Limb (tissue), 2 donors: ENCODE results near the gene TSR2.
"Not testable (repeated sequence)": the region's sequence is repeated elsewhere in the genome, so short reads cannot be mapped to it uniquely, and the experiment has no call there.

ENCODE experiments used
- DNase-seq, 2 donors: peaks; one replicate each; pipeline ENCODE4 v3.0.0-alpha.2; 2016; ENCODE audit errors: extremely low spot score in 2 of 2

The TSR2 gene

GRCh38 chrX:54473993-54474859 lies 34.0 kb downstream of the TSR2 start:
- DNase-seq: no peak

GRCh38 chrX:54479136-54480111 lies 39.2 kb downstream of the TSR2 start:
- DNase-seq: no peak

- peak in 1 of 2 donors; percentile 52 for DNase-seq
Observed at GRCh38 chrX:54482839-54483593, 42.8 kb downstream of the TSR2 start.

DNA sequence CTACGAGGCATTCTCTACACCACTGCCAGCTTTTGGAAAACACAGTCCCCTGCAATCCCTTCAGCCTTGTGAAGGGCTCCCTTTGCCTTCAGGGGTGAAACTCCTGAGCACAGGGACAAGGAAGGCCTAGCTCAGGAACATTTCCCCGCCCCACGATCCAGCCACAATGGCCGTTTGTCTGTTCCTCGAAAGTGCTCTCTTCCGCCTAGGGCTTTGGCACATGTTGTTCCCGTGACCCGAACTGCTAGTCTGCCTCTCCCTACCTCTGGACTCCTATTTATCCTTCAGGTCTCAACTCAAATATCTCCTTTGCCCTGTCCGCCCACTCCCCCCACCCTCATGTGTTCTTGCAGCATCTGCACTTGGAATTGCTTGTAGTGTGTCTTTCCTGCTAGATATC lies 43.7 kb downstream of the TSR2 start:
- DNase-seq: no peak

- no peak for DNase-seq
Observed at GRCh38 chrX:54484666-54485065, 44.5 kb downstream of the TSR2 start.

DNA sequence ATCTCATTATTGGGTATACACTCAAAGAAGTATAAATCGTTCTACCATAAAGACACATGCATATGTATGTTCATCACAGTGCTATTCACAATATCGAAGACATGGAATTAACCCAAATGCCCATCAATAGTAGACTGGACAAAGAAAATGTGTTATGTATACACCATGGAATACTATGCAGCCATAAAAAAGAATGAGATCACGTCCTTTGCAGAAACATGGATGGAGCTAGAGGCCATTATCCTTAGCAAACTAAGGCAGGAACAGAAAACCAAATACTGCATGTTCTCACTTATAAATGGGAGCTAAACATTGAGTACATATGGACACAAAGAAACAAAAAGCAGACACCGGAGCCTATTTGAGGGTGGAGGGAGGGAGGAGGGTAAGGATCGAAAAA lies 49.6 kb downstream of the TSR2 start:
- DNase-seq: not testable (repeated sequence)

GRCh38 chrX:54492340-54492739 lies 52.1 kb downstream of the TSR2 start:
- no peak for DNase-seq

GRCh38 chrX:54494166-54494988 lies 54.2 kb downstream of the TSR2 start:
- no peak for DNase-seq
